CD4-positive, alpha-beta memory T cell (primary cell): Measurements from ENCODE around the gene IPO11. TPM values are rescaled to one million over a fixed set of nuclear protein-coding genes. Genes with fewer than 3 reads are reported as not detected.
A peak's percentile ranks its signal among the peaks of the same experiment; 100 is the strongest.

Source experiments
- CTCF ChIA-PET: fragments of 350-600 bp; sonication (Branson Sonifier 250); formaldehyde crosslinking; loops from one replicate; lab custom pipeline; 2021; ENCODE audit warnings: inconsistent platforms; ENCODE audit not compliant: partially characterized antibody; lab: Charles Lee
- POLR2A ChIA-PET: fragments of 350-600 bp; sonication (Branson Sonifier 250); formaldehyde crosslinking; loops from one replicate; lab custom pipeline; 2021; ENCODE audit not compliant: partially characterized antibody; lab: Charles Lee
- DNase-seq, 5 donors: peaks; one replicate each; pipeline versions ENCODE4 v3.0.0 to v3.0.0-alpha.2; 2020 to 2022; ENCODE audit warnings: mixed read lengths in 1 of 5
- H3K27ac ChIP-seq: one replicate; pipeline ENCODE4 v1.7.0; 2013; ENCODE audit warnings: low read depth, low read length
- H3K27me3 ChIP-seq: 2 replicates; pipeline ENCODE4 v1.7.0; 2013; ENCODE audit warnings: mild to moderate bottlenecking, low read length, moderate library complexity; ENCODE audit not compliant: insufficient read depth
- H3K36me3 ChIP-seq: 2 replicates; pipeline ENCODE4 v1.7.0; 2013; ENCODE audit warnings: mild to moderate bottlenecking, low read length, moderate library complexity; ENCODE audit not compliant: insufficient read depth
- H3K4me1 ChIP-seq: 2 replicates; pipeline ENCODE4 v1.7.0; 2013; ENCODE audit warnings: mild to moderate bottlenecking, low read length, moderate library complexity; ENCODE audit not compliant: insufficient read depth
- H3K4me3 ChIP-seq, 2 donors: one replicate each; pipeline ENCODE4 v1.7.0; 2013; ENCODE audit warnings: low read length in 2 of 2, mild to moderate bottlenecking in 1 of 2
- H3K9me3 ChIP-seq, 2 donors: one replicate each; pipeline ENCODE4 v1.7.0; 2013; ENCODE audit warnings: low read length in 2 of 2, control low read depth in 1 of 2; ENCODE audit not compliant: control insufficient read depth in 1 of 2
- H3K27ac Mint-ChIP-seq, 7 donors: one replicate each; pipeline ENCODE4 v1.8.0; 2020 to 2021; ENCODE audit warnings: mixed read lengths in 7 of 7, mild to moderate bottlenecking in 6 of 7, inconsistent platforms in 3 of 7, moderate library complexity in 3 of 7
- H3K27me3 Mint-ChIP-seq, 2 donors: one replicate each; pipeline ENCODE4 v1.8.0; 2020 to 2021; ENCODE audit warnings: mixed read lengths in 2 of 2
- H3K36me3 Mint-ChIP-seq, 2 donors: one replicate each; pipeline ENCODE4 v1.8.0; 2020 to 2021; ENCODE audit warnings: mixed read lengths in 2 of 2, inconsistent platforms in 1 of 2, mild to moderate bottlenecking in 1 of 2
- H3K4me1 Mint-ChIP-seq, 4 donors: one replicate each; pipeline ENCODE4 v1.8.0; 2020 to 2021; ENCODE audit warnings: mixed read lengths in 4 of 4, mild to moderate bottlenecking in 1 of 4
- H3K4me3 Mint-ChIP-seq, 8 donors: one replicate each; pipeline ENCODE4 v1.8.0; 2020 to 2021; ENCODE audit warnings: mixed read lengths in 8 of 8, mild to moderate bottlenecking in 7 of 8, moderate library complexity in 6 of 8, inconsistent platforms in 3 of 8
- H3K9me3 Mint-ChIP-seq, 8 donors: one replicate each; pipeline ENCODE4 v1.8.0; 2020 to 2021; ENCODE audit warnings: mixed read lengths in 8 of 8, mild to moderate bottlenecking in 5 of 8, inconsistent platforms in 3 of 8, moderate library complexity in 1 of 8
- intact Hi-C: fragments of 100-400 bp; cut with micrococcal nuclease; formaldehyde crosslinking; loops from one replicate; pipeline ENCODE4 v1.15.1; 2023
- polyA plus RNA-seq, 2 donors: library from polyadenylated mRNA; unstranded; fragments of 300-500 nt; fragmentation: Illumina TruSeq; gene quantifications; one replicate each; pipeline ENCODE4 v1.2.3, GENCODE V29; 2021
- total RNA-seq, 2 experiments: library from RNA; stranded (reverse); gene quantifications; one replicate each; pipeline ENCODE4 v1.2.3, GENCODE V29; 2021

The IPO11 gene
- total and polyA plus RNA-seq, 4 experiments from 2014 or later = 8.1 to 28.5 (median 16.0) TPM

- intact Hi-C loops = loop anchor here (5.0 kb wide), 2 partner anchors 164 to 1081 kb away; partner anchors contain the start of genes LRRC70 and ZSWIM6
- no peaks in the 10 kb centered on the region for H3K9me3 Mint-ChIP-seq
- peak overlapping the region; percentile 88 to 98 (median 95) for H3K27ac Mint-ChIP-seq
- Histone ChIP-seq H3K27me3 (no peaks in the 10 kb centered on the region), H3K4me1 (peaks cover 17% of the 10 kb centered on the region), H3K4me3 (peak overlapping the region in 1 of 2 donors; percentile 87), H3K36me3 (no peaks in the 10 kb centered on the region), H3K27ac (no peak overlapping the region), H3K9me3 (no peaks in the 10 kb centered on the region)
- no peaks in the 10 kb centered on the region for H3K27me3 Mint-ChIP-seq
- POLR2A ChIA-PET = interaction anchor here (2.3 to 4.0 kb wide), 2 partner anchors 11 to 105 kb away, joined by 9 to 88 read pairs; partner anchors contain the start of gene DIMT1
- peak overlapping the region; percentile 82 to 97 (median 93) for H3K4me3 Mint-ChIP-seq
- no peak for DNase-seq
- peaks cover 19 to 32% (median 23%) of the 10 kb centered on the region in 4 donors for H3K4me1 Mint-ChIP-seq
- H3K36me3 Mint-ChIP-seq = peaks cover 0 to 18% of the 10 kb centered on the region in 2 donors
- CTCF ChIA-PET = interaction anchor here (1.9 to 4.5 kb wide), 2 partner anchors 11 to 189 kb away, joined by 4 to 31 read pairs; partner anchors contain the start of gene DIMT1
These were observed 1.1 kb downstream of the IPO11 start for GRCh38 chr5:62413711-62414110.

GRCh38 chr5:62418462-62419076, 6.0 kb downstream of the IPO11 start:
- H3K4me3 ChIP-seq = no peak overlapping the region
- Mint-ChIP-seq H3K36me3 (peaks cover 5 to 15% of the 10 kb centered on the region in 2 donors), H3K4me1 (peaks cover 9 to 31% (median 25%) of the 10 kb centered on the region in 4 donors), H3K27me3 (no peaks in the 10 kb centered on the region), H3K27ac (no peak overlapping the region), H3K4me3 (no peak overlapping the region), H3K9me3 (no peaks in the 10 kb centered on the region)
- H3K36me3 ChIP-seq = no peaks in the 10 kb centered on the region
- no peak overlapping the region for H3K27ac ChIP-seq
- intact Hi-C loops = no loop called here
- peaks cover 7% of the 10 kb centered on the region for H3K4me1 ChIP-seq
- DNase-seq = no peak
- H3K9me3 ChIP-seq = no peaks in the 10 kb centered on the region
- H3K27me3 ChIP-seq = no peaks in the 10 kb centered on the region
- CTCF ChIA-PET = interaction anchor here (1.4 kb wide), 1 partner anchor 24 kb away, joined by 4 read pairs; no protein-coding TSS in a partner anchor
- POLR2A ChIA-PET = no interaction called here

GRCh38 chr5:62419609-62420008, 7.0 kb downstream of the IPO11 start:
- no peak overlapping the region for H3K4me3 Mint-ChIP-seq
- CTCF ChIA-PET = interaction anchor here (0.6 to 1.4 kb wide), 3 partner anchors 16 to 238 kb away, joined by 3 to 5 read pairs (median 4); partner anchors contain the start of gene DIMT1
- peaks cover 9 to 14% of the 10 kb centered on the region in 2 donors for H3K36me3 Mint-ChIP-seq
- Histone ChIP-seq H3K27me3 (no peaks in the 10 kb centered on the region), H3K4me3 (no peak overlapping the region), H3K36me3 (no peaks in the 10 kb centered on the region), H3K27ac (no peak overlapping the region), H3K9me3 (no peaks in the 10 kb centered on the region), H3K4me1 (no peaks in the 10 kb centered on the region)
- peaks cover 1 to 22% (median 22%) of the 10 kb centered on the region in 4 donors for H3K4me1 Mint-ChIP-seq
- H3K27ac Mint-ChIP-seq = peak overlapping the region in 1 of 7 donors; percentile 24
- H3K27me3 Mint-ChIP-seq = no peaks in the 10 kb centered on the region
- no peaks in the 10 kb centered on the region for H3K9me3 Mint-ChIP-seq
- POLR2A ChIA-PET = interaction anchor here (0.6 kb wide), 1 partner anchor 1467 kb away, joined by 4 read pairs; no protein-coding TSS in a partner anchor
- no peak for DNase-seq
- intact Hi-C loops = no loop called here

- CTCF ChIA-PET = no interaction called here
These were observed 8.9 kb downstream of the IPO11 start for GRCh38 chr5:62421414-62421813.

DNA sequence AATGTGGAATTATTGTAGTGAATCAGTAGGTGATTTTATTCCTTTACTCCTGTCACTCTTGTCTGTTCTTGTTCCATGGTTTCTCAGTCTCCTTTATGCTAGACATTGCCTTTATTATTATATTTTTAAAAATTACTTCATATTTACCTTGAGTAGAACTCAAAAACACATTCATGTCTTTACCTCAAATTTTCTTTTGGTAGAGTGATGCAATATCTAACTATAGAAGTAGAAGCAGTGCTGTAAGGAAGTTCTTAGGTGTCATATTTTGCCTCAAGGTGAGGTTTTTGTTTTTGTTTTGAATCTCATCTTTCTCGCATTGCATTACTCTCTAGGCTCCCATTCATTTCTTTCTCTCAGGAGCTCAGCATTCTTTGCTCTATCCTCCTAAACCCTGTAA, 12.2 kb downstream of the IPO11 start:
- no peaks in the 10 kb centered on the region for H3K27me3 ChIP-seq
- Mint-ChIP-seq H3K4me3 (no peak overlapping the region), H3K27ac (no peak overlapping the region), H3K36me3 (peaks cover 9% of the 10 kb centered on the region in 2 donors), H3K4me1 (peaks cover 4 to 25% (median 12%) of the 10 kb centered on the region in 4 donors), H3K27me3 (no peaks in the 10 kb centered on the region), H3K9me3 (no peaks in the 10 kb centered on the region)
- no peaks in the 10 kb centered on the region for H3K9me3 ChIP-seq
- no peaks in the 10 kb centered on the region for H3K4me1 ChIP-seq
- H3K36me3 ChIP-seq = no peaks in the 10 kb centered on the region
- H3K27ac ChIP-seq = no peak overlapping the region
- DNase-seq = no peak
- intact Hi-C loops = no loop called here
- ChIA-PET CTCF (no interaction called here), POLR2A (no interaction called here)
- H3K4me3 ChIP-seq = no peak overlapping the region

More at GRCh38 chr5:62421414-62421813, 8.9 kb downstream of the IPO11 start:
- Mint-ChIP-seq H3K4me1 (peaks cover 0 to 23% (median 22%) of the 10 kb centered on the region in 4 donors), H3K9me3 (no peaks in the 10 kb centered on the region), H3K36me3 (peaks cover 9 to 14% of the 10 kb centered on the region in 2 donors), H3K27me3 (no peaks in the 10 kb centered on the region), H3K27ac (no peak overlapping the region), H3K4me3 (no peak overlapping the region)
- H3K27me3 ChIP-seq = no peaks in the 10 kb centered on the region
- no peaks in the 10 kb centered on the region for H3K9me3 ChIP-seq
- no peaks in the 10 kb centered on the region for H3K36me3 ChIP-seq
- no peak for DNase-seq
- no peaks in the 10 kb centered on the region for H3K4me1 ChIP-seq
- intact Hi-C loops = no loop called here
- POLR2A ChIA-PET = interaction anchor here (0.8 kb wide), 1 partner anchor 9 kb away, joined by 3 read pairs; no protein-coding TSS in a partner anchor
- H3K27ac ChIP-seq = no peak overlapping the region
- no peak overlapping the region for H3K4me3 ChIP-seq

GRCh38 chr5:62431735-62432620, 19.4 kb downstream of the IPO11 start:
- Histone ChIP-seq H3K27ac (no peak overlapping the region), H3K4me1 (peaks cover 10% of the 10 kb centered on the region), H3K9me3 (no peaks in the 10 kb centered on the region), H3K4me3 (no peak overlapping the region), H3K27me3 (no peaks in the 10 kb centered on the region), H3K36me3 (no peaks in the 10 kb centered on the region)
- intact Hi-C loops = no loop called here
- Mint-ChIP-seq H3K27me3 (no peaks in the 10 kb centered on the region), H3K36me3 (peaks cover 0 to 11% of the 10 kb centered on the region in 2 donors), H3K9me3 (no peaks in the 10 kb centered on the region), H3K4me1 (peaks cover 15 to 29% (median 27%) of the 10 kb centered on the region in 4 donors), H3K27ac (peak overlapping the region in 3 of 7 donors; percentile 10 to 58 (median 14)), H3K4me3 (no peak overlapping the region)
- DNase-seq = no peak
- CTCF ChIA-PET = interaction anchor here (3.3 kb wide), 1 partner anchor 11 kb away, joined by 16 read pairs; no protein-coding TSS in a partner anchor
- POLR2A ChIA-PET = no interaction called here
